T-helper 1 cell (primary cell): ENCODE measurements around the gene TMEM235.
A peak's percentile ranks its signal among the peaks of the same experiment; 100 is the strongest.

Source experiments
- DNase-seq, 5 donors: peaks; one replicate each; pipeline ENCODE4 v3.0.0-alpha.2; 2012 to 2020
- total RNA-seq, 4 donors: gene quantifications; one replicate each; lab custom pipeline; 2026; lab: John Stamatoyannopoulos, UW

Gene TMEM235
- total RNA-seq = 0 reads per million in 4 donors

DNA sequence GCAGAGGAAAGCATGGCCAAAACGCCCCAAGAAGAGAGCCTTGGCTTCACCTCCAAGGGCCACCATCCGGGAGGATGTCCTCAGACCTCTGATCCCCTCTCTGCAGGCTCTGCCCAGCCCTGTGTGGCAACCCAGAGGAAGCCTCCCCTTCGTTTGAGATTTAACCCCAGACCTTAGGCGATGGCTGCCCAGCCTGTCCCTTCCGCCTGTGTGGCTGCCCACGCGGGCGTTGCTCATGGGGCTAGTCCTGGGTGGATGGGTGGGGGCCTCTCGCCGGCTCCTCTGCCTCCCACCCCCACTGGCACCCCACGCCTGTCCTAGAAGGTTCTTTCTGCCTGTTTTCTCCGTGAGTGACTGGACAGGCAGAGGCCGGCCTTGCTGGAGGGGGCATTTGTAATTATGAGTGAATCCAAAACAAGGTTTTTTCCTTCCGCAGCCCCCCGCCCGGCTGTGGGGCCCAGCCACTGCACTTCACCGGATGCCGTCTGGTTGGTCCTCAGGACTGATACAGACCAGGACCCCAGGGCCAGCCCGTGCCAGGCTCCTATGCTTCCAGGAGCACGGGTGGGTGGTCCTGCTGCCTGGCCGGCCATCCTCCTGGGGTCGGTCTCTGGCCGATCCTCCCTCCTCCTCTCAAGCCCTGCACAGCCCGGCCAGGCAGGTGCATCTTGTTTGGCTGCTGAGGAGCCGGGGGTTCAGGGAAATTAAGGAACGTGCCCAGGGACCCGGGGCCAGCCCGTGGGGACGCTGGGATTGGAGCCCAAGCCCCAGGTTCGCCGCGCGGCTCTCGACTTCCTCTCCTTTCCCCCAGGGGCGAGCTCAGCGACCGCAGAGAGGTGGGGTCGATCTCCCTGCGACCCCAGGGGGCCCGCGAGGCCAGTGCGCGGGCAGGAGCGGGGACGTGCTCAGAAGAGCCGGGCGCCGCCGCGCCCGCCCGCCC is at the start of gene TMEM235:
TSS of gene TMEM235 (plus strand) at position 636 of the 940 bp plus-strand sequence. CDS start 393 bp downstream, outside the sequence.
- DNase-seq = no peak

- DNase-seq = no peak
These were observed 48.9 kb upstream of the TMEM235 start for GRCh38 chr17:78182504-78182903.

DNA sequence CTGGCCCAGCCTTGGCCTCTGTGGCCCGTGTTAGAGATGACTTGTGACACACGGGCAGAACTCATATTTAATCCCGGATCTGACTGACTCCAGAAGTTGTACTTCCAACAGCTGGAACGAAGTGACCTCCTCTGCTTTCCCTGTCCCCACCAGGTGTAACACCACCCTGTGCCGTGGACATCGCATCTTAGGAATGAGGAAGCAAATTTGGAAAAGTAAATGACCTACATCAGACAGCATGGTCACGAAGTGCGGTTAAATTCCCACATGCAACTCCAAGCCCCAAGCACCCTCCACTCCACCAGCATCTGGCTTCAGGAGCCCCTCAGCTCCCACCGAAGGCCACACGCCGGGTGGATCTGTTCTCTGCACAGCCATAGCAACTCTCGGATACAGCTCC is 47.5 kb upstream of the TMEM235 start:
- no peak for DNase-seq

DNA sequence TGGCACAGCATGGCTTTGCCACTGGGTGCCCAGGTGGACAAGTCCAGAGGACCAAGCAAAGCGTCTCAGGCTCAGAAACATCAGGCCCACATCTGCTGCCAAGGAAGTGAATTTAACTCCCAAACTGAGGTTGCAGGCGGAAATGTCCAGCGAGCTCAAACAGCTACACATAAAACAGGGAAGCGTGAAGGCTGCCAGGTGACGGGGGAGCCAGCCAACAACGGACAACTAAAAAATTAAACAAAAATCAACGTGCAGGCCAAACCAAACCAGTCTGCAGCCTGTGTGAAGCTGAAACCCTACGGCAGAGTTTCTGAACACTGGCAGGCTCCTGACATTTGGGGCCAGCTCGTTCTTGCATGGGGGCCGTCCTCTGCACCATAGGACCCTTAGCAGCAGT is 47.1 kb upstream of the TMEM235 start:
- no peak for DNase-seq

GRCh38 chr17:78184868-78185267 is 46.6 kb upstream of the TMEM235 start:
- DNase-seq = no peak

- no peak for DNase-seq
These were observed 45.3 kb upstream of the TMEM235 start for GRCh38 chr17:78185981-78186691.

DNA sequence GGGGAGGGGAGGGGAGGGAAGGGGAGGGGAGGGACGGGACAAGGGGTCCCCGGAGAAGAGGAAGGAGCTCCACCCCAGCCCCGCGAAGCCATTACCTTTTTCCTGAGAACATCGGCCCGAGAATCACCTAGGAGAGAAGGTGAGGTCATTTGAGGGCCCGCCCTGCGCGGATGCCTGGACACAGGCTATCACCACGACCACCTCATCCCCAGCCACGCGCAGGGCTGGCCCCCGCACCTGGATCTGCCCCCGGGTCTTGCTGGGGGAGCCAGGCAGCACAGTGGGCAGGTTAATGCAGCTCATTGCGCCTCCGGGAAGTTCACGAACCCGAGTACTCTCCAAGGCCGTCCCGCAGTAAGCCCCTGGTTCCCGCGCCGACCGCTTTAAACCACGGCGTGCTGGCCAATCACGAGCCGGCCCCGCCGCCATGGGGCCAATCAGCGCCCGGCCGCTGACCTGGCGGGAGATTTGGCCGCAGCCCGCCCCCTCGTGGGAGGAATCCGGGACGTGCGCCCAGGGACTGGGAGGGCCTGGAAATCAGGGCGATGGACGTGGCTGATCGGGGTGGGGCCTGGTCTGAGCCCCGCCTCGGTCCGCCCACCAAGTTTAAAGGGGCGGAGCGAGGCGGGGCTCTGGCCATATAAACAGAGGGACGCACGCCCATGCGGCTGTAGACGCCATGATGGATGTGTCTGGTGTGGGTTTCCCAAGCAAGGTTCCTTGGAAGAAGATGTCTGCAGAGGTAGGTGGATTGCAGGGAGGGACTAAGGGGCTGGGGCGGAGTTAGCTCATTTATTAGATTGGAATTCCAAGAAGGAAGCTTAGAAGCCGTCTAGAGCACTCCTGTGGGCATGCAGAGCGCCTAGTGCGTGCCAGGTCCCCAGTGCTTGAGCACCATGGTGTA is 44.5 kb upstream of the TMEM235 start, which contains the start of the genes AFMID and TK1:
TSS of gene AFMID (plus strand) at position 671 of the 904 bp plus-strand sequence. CDS start at position 680, 9 bp downstream.
TSS of gene TK1 (minus strand) at position 361 of the 904 bp plus-strand sequence. CDS start at position 303, 58 bp downstream.
- DNase-seq = peak; percentile 61 to 96 (median 68)

DNA sequence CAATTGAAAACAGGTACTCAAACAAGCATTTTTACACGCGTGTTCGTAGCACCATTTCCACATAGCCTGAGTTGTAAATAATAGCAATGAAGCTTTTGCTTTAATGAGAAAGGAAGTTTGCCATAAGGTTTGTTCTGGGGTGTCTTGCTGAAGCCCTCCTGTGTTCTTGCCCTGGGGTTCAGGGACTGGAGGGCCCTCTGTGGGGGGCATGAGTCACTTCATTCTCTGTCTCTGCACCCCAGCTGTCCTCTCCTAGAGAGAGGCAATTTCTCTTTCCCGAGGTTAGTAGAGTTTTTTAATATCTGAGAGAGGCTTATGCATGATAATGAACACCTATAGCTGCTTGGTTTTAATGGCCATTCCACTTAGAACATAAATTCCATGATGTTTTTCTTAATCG is 34.7 kb upstream of the TMEM235 start:
- no peak for DNase-seq

DNA sequence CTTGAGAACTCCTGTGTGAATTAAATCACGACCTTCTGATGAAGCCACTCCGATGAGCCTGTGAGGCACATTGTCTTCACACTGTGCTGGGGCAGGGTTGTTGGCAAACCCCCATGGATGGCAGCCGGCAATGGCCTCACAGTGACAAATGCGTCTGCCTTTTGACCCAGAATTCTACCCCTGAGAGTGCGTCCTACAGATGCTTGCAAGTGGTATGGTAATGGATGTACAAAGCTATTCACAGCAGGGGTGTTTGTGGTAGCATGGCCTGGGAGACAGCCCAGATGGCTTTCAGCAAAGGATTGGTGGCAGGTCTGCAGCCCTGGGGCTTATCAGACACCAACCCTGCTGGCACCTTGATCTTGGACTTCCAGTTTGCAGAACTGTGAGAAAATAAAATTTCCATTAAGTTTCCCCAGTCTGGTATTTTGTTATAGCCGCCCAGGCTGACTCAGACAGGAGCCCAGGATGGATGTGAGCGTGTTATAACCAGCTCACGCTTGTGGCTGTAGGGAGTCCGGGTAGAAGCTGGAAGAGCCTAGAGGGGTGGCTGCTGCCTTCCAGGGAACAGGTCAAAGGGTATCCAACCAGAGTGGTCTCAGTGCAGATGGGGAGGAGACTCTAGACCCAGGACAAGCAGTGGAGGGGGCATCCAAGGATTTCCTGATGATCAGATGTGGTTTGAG is 34.1 kb upstream of the TMEM235 start:
- DNase-seq = no peak

GRCh38 chr17:78200451-78200850 is 31.0 kb upstream of the TMEM235 start:
- no peak for DNase-seq

DNA sequence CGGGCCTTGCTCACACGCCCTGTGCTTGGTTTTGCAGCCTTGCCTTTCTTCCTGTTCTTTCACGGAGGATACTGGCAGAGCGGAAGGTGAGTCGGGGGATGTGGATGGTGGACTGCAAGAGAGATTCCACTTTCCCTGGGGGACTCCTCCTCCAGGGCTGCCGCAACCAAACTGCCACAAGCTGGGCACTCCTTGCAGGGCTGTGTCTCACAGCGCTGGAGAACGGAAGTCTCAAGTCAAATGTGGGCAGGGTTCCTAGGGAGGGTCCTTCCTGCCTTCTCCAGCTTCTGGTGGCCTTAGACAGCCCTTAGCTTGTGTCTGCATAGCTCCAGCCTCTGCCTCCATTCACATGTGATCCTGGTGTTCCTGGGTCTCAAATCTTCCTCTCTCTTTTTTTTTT is 28.8 kb upstream of the TMEM235 start:
- DNase-seq = no peak

GRCh38 chr17:78204387-78205123 is 26.9 kb upstream of the TMEM235 start:
- DNase-seq = no peak

DNA sequence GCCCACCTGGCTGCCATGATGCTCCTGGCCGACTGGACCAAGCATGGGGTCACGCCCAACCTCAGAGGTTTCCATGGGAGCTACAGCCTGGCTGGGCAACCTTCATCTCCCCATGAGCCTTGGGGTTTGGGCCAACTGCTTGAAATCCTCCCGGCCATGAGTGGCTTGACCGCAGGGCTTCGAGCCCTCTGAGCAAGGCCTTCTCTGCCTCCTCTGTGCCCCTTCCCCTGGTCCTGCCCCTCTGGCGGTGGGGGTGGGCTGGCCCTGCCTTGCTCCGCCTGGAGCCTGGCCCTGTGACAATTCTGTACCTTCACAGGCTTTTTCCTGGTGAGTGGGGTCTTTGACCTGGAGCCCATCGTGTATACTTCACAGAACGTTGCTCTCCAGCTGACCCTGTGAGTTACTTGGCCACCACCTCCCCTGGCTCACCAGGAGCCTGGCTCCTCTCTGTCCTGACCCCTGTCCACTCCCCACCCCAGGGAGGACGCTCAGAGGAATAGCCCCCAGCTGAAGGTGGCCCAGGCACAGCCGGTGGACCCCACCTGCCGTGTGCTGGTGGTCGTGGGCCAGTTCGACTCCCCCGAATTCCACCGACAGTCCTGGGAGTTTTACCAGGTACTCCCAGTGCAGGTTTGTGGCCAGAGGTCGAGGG is 26.2 kb upstream of the TMEM235 start:
- no peak for DNase-seq

DNA sequence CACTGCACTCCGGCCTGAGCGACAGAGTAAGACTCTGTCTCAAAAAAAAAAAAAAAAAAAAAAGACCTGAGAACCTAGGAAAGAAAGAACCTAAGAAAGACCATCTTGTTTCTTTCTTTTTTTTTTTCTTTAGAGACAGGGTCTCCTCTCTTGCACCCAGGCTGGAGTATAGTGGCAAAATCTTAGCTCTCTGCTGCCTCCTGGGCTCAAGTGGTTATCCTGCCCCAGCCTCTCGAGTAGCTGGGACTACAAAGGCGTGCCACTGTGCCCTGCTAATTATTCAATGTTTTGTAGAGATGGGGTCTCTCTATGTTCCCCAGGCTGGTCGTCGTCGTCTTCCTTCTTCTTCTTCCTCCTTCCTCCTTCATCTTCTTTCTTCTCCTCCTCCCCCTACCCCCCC is 25.1 kb upstream of the TMEM235 start:
- DNase-seq = no peak

DNA sequence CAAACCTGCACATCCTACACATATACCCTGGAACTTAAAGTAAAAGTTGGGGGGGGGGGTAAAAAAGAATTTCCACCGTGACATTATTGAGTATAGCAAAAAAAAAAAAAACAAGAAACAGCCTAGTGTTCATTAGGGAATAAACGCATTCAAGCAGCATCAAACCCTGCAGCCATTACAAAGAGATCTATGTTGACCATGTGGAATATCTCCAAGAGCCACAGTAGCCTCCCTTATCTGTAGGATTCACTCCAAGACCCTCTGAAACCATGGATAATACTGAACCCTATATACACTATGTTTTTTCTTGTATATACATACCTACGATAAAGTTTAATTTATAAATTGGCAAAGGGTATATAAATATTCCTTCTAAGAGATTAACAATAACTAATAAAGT is 22.9 kb upstream of the TMEM235 start:
- DNase-seq = no peak

GRCh38 chr17:78210111-78210510 is 21.3 kb upstream of the TMEM235 start:
- no peak for DNase-seq

DNA sequence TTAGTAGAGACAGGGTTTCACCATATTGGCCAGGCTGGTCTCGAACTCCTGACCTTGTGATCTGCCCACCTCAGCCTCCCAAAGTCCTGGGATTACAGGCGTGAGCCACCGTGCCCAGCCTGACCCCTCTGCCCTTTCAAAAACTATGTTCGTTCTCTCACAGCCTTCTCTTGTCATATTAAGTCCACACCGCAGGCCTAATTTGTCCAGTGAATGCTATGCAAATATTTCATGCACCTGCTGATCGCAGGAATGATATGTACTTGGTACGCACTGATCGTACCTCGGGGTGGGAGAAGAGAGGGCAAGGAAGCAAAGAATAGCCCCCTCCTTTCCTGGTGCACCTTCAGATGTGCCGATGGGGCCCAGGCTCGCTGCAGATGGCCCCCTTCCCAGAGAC is 20.4 kb upstream of the TMEM235 start:
- no peak for DNase-seq

DNA sequence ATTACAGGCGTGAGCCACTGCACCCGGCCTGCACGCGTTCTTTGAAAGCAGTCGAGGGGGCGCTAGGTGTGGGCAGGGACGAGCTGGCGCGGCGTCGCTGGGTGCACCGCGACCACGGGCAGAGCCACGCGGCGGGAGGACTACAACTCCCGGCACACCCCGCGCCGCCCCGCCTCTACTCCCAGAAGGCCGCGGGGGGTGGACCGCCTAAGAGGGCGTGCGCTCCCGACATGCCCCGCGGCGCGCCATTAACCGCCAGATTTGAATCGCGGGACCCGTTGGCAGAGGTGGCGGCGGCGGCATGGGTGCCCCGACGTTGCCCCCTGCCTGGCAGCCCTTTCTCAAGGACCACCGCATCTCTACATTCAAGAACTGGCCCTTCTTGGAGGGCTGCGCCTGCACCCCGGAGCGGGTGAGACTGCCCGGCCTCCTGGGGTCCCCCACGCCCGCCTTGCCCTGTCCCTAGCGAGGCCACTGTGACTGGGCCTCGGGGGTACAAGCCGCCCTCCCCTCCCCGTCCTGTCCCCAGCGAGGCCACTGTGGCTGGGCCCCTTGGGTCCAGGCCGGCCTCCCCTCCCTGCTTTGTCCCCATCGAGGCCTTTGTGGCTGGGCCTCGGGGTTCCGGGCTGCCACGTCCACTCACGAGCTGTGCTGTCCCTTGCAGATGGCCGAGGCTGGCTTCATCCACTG is 17.3 kb upstream of the TMEM235 start, which contains the start of gene BIRC5:
TSS of gene BIRC5 (plus strand) at position 238 of the 690 bp plus-strand sequence. CDS start at position 302, 64 bp downstream.
- DNase-seq = peak; percentile 79 to 88 (median 87)

DNA sequence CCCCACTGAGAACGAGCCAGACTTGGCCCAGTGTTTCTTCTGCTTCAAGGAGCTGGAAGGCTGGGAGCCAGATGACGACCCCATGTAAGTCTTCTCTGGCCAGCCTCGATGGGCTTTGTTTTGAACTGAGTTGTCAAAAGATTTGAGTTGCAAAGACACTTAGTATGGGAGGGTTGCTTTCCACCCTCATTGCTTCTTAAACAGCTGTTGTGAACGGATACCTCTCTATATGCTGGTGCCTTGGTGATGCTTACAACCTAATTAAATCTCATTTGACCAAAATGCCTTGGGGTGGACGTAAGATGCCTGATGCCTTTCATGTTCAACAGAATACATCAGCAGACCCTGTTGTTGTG is 16.7 kb upstream of the TMEM235 start:
- no peak for DNase-seq
